Measurements from ENCODE around the gene KCTD10. TPM values are rescaled to one million over a fixed set of nuclear protein-coding genes. Genes with fewer than 3 reads are reported as not detected.
A peak's percentile ranks its signal among the peaks of the same experiment; 100 is the strongest.
"Not testable (repeated sequence)": the region's sequence is repeated elsewhere in the genome, so short reads cannot be mapped to it uniquely, and the experiment has no call there.

The KCTD10 gene
- total RNA-seq, 1 donor = 90.9 TPM

- no peak for DNase-seq (ENCODE audit: low read depth)
- TF ChIP-seq CTCF (IDR thresholded peaks at IDR 0.05; ENCODE audit: insufficient read depth, low read length) = no peak
- H3K4me3 ChIP-seq (ENCODE audit: low read depth, low read length) = no peak overlapping the region
Observed at GRCh38 chr12:109445191-109445609, 31.9 kb downstream of the KCTD10 start.

- no peak for DNase-seq (ENCODE audit: low read depth)
- H3K4me3 ChIP-seq (ENCODE audit: low read depth, low read length) = no peak overlapping the region
- TF ChIP-seq CTCF (IDR thresholded peaks at IDR 0.05; ENCODE audit: insufficient read depth, low read length) = no peak
Observed at GRCh38 chr12:109444259-109444658, 32.8 kb downstream of the KCTD10 start.

- no peak for DNase-seq (ENCODE audit: low read depth)
- TF ChIP-seq CTCF (IDR thresholded peaks at IDR 0.05; ENCODE audit: insufficient read depth, low read length) = no peak
- no peak overlapping the region for H3K4me3 ChIP-seq (ENCODE audit: low read depth, low read length)
Observed at GRCh38 chr12:109443794-109444193, 33.3 kb downstream of the KCTD10 start.

- no peak overlapping the region for H3K4me3 ChIP-seq (ENCODE audit: low read depth, low read length)
- TF ChIP-seq CTCF (IDR thresholded peaks at IDR 0.05; ENCODE audit: insufficient read depth, low read length) = no peak
- peak; percentile 34 for DNase-seq (ENCODE audit: low read depth)
Observed at GRCh38 chr12:109440851-109441490, 36.1 kb downstream of the KCTD10 start.

GRCh38 chr12:109439951-109440350 lies 37.1 kb downstream of the KCTD10 start:
- DNase-seq (ENCODE audit: low read depth); H3K4me3 ChIP-seq (ENCODE audit: low read depth, low read length): not testable (repeated sequence)

GRCh38 chr12:109439181-109439580 lies 37.9 kb downstream of the KCTD10 start:
- DNase-seq (ENCODE audit: low read depth) = no peak
- no peak overlapping the region for H3K4me3 ChIP-seq (ENCODE audit: low read depth, low read length)
- no peak for TF ChIP-seq CTCF (IDR thresholded peaks at IDR 0.05; ENCODE audit: insufficient read depth, low read length)

- TF ChIP-seq CTCF (IDR thresholded peaks at IDR 0.05; ENCODE audit: insufficient read depth, low read length) = no peak
- no peak for DNase-seq (ENCODE audit: low read depth)
- H3K4me3 ChIP-seq (ENCODE audit: low read depth, low read length) = no peak overlapping the region
Observed at GRCh38 chr12:109436188-109436560, 40.9 kb downstream of the KCTD10 start.

Measured in fibroblast of the aortic adventitia (primary cell).